Measurements from ENCODE around the gene ING5.

The ING5 gene

DNA sequence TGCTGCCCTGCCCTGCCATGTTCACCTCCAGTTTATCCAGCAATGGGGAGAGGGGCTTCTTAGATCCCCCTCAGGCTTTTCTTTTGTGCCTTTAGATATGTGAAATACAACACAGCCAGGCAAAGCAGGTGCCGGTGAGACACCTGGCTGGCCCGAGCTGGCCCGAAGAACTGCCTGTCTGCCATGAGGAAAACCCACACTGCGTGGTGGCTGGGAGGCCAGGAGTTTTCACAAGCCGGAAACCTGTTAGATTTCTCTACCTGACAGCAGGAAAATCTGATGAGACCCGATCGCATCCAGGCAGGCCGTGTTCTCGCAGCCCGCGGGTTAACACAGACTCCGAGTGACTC, 69.1 kb downstream of the ING5 start:
- peaks cover 5% of the 10 kb centered on the region for H3K4me1 ChIP-seq (ENCODE audit: insufficient read depth, poor library complexity, severe bottlenecking)
- DNase-seq (ENCODE audit: low spot score) = no peak
- no peaks in the 10 kb centered on the region for H3K36me3 ChIP-seq (ENCODE audit: low read depth)
- no peak for ATAC-seq (ENCODE audit: low read depth)
- H3K4me3 ChIP-seq (ENCODE audit: severe bottlenecking) = no peak overlapping the region
- TF ChIP-seq, protein P1, sequence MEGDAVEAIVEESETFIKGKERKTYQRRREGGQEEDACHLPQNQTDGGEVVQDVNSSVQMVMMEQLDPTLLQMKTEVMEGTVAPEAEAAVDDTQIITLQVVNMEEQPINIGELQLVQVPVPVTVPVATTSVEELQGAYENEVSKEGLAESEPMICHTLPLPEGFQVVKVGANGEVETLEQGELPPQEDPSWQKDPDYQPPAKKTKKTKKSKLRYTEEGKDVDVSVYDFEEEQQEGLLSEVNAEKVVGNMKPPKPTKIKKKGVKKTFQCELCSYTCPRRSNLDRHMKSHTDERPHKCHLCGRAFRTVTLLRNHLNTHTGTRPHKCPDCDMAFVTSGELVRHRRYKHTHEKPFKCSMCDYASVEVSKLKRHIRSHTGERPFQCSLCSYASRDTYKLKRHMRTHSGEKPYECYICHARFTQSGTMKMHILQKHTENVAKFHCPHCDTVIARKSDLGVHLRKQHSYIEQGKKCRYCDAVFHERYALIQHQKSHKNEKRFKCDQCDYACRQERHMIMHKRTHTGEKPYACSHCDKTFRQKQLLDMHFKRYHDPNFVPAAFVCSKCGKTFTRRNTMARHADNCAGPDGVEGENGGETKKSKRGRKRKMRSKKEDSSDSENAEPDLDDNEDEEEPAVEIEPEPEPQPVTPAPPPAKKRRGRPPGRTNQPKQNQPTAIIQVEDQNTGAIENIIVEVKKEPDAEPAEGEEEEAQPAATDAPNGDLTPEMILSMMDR (IDR thresholded peaks at IDR 0.05; ENCODE audit: poor library complexity, severe bottlenecking) = no peak
- no peaks in the 10 kb centered on the region for H3K9me3 ChIP-seq (ENCODE audit: severe bottlenecking)
- no peak overlapping the region for H3K27ac ChIP-seq (ENCODE audit: poor library complexity, severe bottlenecking)
- H3K27me3 ChIP-seq (ENCODE audit: insufficient read depth, poor library complexity, severe bottlenecking) = no peaks in the 10 kb centered on the region

- H3K27me3 ChIP-seq (ENCODE audit: insufficient read depth, poor library complexity, severe bottlenecking) = no peaks in the 10 kb centered on the region
- no peaks in the 10 kb centered on the region for H3K9me3 ChIP-seq (ENCODE audit: severe bottlenecking)
- ATAC-seq (ENCODE audit: low read depth) (no peak), DNase-seq (ENCODE audit: low spot score) (peak; percentile 63)
- peaks cover 5% of the 10 kb centered on the region for H3K4me1 ChIP-seq (ENCODE audit: insufficient read depth, poor library complexity, severe bottlenecking)
- TF ChIP-seq, protein P1 (IDR thresholded peaks at IDR 0.05; ENCODE audit: poor library complexity, severe bottlenecking) = no peak
- H3K27ac ChIP-seq (ENCODE audit: poor library complexity, severe bottlenecking) = no peak overlapping the region
- no peak overlapping the region for H3K4me3 ChIP-seq (ENCODE audit: severe bottlenecking)
- H3K36me3 ChIP-seq (ENCODE audit: low read depth) = no peaks in the 10 kb centered on the region
Measured at GRCh38 chr2:241771286-241772062, 69.6 kb downstream of the ING5 start.

DNA sequence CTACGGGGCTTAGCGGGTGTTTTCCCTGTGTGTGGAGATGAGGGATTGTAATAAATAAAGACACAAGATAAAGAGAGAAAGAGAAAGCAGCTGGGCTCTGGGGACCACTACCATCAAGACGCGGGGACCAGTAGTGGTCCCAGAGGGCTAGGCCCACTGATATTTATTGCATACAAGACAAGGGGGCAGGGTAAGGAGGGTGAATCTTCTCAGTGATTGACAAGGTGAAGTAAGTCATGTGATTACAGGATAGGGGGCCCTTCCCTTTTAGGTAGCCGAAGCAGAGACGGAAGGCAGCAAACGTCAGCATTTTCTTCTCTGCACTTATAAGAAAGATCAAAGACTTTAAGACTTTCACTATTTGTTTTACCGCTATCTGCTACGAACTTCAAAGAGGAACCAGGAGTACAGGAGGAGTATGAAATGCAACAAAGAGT, 70.2 kb downstream of the ING5 start:
- H3K27ac ChIP-seq (ENCODE audit: poor library complexity, severe bottlenecking) = no peak overlapping the region
- H3K4me3 ChIP-seq (ENCODE audit: severe bottlenecking) = no peak overlapping the region
- ATAC-seq (ENCODE audit: low read depth) (no peak), DNase-seq (ENCODE audit: low spot score) (no peak)
- no peaks in the 10 kb centered on the region for H3K36me3 ChIP-seq (ENCODE audit: low read depth)
- no peaks in the 10 kb centered on the region for H3K9me3 ChIP-seq (ENCODE audit: severe bottlenecking)
- TF ChIP-seq, protein P1 (IDR thresholded peaks at IDR 0.05; ENCODE audit: poor library complexity, severe bottlenecking) = no peak
- H3K4me1 ChIP-seq (ENCODE audit: insufficient read depth, poor library complexity, severe bottlenecking) = peaks cover 5% of the 10 kb centered on the region
- H3K27me3 ChIP-seq (ENCODE audit: insufficient read depth, poor library complexity, severe bottlenecking) = no peaks in the 10 kb centered on the region

DNA sequence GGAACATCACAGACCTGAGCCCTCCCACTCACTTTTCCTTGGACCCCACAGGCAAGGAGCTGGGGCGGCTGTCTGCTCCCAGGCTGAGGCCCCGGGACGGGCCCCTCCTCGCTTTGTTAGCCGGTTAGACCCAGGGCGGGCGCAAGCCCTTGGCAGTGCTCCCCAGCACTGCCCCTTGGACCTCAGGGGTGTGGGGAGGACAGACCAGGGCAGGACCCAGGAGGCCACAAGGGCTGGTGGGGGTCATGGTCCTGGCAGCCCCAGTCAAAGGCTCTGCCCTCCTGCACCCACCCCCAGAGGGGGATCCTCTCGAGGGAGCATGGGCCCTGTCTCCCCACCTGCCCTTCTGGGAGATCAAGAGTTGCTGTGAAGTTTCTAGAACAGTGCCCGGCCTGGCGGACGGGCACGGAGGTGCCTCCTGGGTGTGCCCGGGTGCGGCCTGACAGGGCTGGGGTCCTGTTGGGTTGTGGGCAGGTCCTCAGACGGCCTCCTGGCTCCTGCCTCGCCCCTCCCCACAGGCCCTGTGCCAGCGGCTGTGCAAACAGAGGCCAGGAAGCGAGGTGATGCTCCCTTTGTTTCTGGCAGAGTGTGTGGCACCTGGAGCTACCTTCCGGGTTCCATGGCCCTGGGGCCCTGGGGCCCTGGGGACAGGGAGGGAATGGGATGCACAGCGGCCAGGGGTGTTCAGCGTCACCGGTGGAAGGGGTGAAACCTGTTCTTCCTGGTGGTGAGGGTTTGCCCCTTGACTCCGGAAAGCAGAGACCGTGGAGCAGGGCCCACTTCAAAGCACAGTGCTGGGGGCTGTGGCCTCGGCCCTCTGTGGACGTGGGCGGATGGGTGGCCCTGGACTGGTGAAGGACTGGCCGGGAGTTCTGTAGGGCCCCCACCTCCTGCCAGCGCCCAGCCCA, 71.9 kb downstream of the ING5 start:
- Histone ChIP-seq H3K4me1 (ENCODE audit: insufficient read depth, poor library complexity, severe bottlenecking) (peaks cover 5% of the 10 kb centered on the region), H3K27ac (ENCODE audit: poor library complexity, severe bottlenecking) (no peak overlapping the region), H3K9me3 (ENCODE audit: severe bottlenecking) (no peaks in the 10 kb centered on the region), H3K27me3 (ENCODE audit: insufficient read depth, poor library complexity, severe bottlenecking) (no peaks in the 10 kb centered on the region), H3K4me3 (ENCODE audit: severe bottlenecking) (no peak overlapping the region), H3K36me3 (ENCODE audit: low read depth) (no peaks in the 10 kb centered on the region)
- TF ChIP-seq, protein P1 (IDR thresholded peaks at IDR 0.05; ENCODE audit: poor library complexity, severe bottlenecking) = no peak
- DNase-seq (ENCODE audit: low spot score) (peak; percentile 48), ATAC-seq (ENCODE audit: low read depth) (no peak)

All from RWPE2 (cell line).